ENCODE data around the gene RAC2. TPM values are rescaled to one million over a fixed set of nuclear protein-coding genes. Genes with fewer than 3 reads are reported as not detected.
A peak's percentile ranks its signal among the peaks of the same experiment; 100 is the strongest.

Gene RAC2
- total RNA-seq, 6 donors from 2014 or later: 22.1 to 126 (median 65.2) TPM

DNA sequence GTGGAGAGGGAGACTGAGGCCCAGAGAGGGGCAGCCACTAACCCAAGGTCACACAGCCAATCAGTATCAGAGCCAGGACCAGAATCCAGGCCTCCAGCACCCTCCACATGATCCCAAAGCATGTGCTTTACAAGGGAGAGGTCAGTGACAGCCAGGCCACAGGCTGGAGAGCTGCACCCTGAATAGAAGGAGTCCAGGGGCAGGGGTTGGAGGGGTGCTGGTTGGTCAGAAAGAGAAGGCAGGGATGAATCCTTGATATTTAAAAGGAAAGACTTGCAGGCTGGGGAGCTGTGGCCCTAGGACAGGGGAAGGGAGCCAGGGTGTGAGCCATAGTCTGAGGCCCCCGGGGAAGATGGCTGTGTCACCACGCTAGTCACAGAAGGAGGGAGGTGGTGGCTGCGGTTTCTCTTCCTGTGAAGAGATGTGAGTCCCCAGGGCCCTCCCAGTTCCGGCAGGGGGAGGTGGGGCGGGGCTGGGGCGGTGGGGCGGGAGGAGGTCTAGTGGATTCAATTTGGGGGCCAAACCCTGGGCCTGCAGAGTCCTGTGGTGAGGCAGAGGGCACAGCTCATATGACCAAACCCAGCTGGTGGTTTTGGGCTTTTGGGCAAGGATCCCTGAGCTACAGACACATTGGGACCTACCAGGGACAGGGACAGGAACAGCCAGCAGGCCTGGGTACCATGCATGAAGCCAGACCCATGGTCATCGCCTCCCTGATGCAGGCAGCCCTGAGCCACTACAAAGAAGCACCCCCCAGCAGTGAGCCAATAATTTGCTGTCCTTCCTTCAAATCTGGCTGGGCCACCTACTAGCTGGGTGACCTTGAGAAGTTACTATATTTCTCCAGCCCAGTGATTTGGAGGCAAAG is 14.0 kb downstream of the RAC2 start:
- Histone ChIP-seq H3K27ac (peak overlapping the region; percentile 75 to 88 (median 81)), H3K36me3 (no peaks in the 10 kb centered on the region), H3K9me3 (no peaks in the 10 kb centered on the region), H3K4me3 (no peak overlapping the region), H3K27me3 (no peaks in the 10 kb centered on the region), H3K4me1 (peaks cover 8 to 40% (median 27%) of the 10 kb centered on the region in 4 donors)
- TF ChIP-seq, protein P1, sequence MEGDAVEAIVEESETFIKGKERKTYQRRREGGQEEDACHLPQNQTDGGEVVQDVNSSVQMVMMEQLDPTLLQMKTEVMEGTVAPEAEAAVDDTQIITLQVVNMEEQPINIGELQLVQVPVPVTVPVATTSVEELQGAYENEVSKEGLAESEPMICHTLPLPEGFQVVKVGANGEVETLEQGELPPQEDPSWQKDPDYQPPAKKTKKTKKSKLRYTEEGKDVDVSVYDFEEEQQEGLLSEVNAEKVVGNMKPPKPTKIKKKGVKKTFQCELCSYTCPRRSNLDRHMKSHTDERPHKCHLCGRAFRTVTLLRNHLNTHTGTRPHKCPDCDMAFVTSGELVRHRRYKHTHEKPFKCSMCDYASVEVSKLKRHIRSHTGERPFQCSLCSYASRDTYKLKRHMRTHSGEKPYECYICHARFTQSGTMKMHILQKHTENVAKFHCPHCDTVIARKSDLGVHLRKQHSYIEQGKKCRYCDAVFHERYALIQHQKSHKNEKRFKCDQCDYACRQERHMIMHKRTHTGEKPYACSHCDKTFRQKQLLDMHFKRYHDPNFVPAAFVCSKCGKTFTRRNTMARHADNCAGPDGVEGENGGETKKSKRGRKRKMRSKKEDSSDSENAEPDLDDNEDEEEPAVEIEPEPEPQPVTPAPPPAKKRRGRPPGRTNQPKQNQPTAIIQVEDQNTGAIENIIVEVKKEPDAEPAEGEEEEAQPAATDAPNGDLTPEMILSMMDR (IDR thresholded peaks at IDR 0.05): no peak
- peak in 1 of 2 donors; percentile 28 for TF ChIP-seq POLR2AphosphoS5 (IDR thresholded peaks at IDR 0.05)
- TF ChIP-seq POLR2A (IDR thresholded peaks at IDR 0.05): no peak
- DNase-seq (peak in 1 of 2 donors; percentile 86), ATAC-seq (ENCODE audit: low FRiP score in 2 of 2) (peak; percentile 67 to 68)
- WGBS, 2 donors: 33 to 47% methylated on average over 3 to 4 of the region's 8 CpGs

DNA sequence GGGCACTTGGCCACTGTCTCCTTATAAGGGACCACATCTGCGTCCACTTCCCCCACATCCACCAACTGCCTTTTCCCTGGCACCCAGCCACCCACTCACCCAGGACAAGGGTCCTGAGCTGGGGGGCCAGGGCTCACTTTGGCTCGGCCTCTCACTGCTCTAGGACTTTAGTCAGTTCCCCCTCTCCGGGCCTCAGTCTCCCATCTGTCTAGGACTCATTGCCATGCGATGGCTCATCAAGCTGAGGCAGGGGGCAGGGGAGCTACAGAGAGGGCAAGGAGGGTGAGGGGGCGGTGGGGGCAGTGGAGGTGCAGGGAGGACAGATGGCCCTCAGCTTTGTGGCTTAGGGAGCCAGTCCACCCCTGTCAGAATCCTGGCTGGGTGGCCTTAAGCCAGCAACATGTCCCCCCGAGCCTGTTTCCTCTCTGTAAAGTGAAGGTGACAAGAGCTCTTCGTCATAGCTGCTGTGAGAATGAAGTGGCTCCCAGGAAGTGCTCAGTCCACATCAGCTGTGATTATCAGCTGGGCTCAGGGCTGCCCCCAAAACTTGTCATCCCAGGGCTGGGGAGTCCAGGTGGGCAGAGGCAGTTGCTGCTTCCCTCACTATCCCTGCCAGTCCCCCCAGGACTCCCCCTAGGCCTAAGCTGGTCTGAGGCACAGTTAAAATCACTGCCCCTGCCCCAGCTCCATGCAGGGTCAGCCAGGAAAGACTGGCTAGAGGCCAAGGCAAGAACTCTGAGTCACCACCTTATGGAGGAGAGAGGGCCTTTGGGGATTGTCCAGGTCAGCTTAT is 14.9 kb downstream of the RAC2 start:
- ATAC-seq (ENCODE audit: low FRiP score in 2 of 2) (peak in 1 of 2 donors; percentile 3), DNase-seq (no peak)
- TF ChIP-seq, protein P1 (IDR thresholded peaks at IDR 0.05): no peak
- TF ChIP-seq EP300 (IDR thresholded peaks at IDR 0.05) (no peak), POLR2AphosphoS5 (IDR thresholded peaks at IDR 0.05) (no peak), POLR2A (IDR thresholded peaks at IDR 0.05) (no peak)
- 44 to 71% methylated on average over 4 to 6 of the region's 7 CpGs for WGBS, 2 donors
- Histone ChIP-seq H3K4me3 (no peak overlapping the region), H3K27me3 (no peaks in the 10 kb centered on the region), H3K27ac (peak overlapping the region; percentile 75 to 88 (median 81)), H3K4me1 (peaks cover 8 to 40% (median 25%) of the 10 kb centered on the region in 4 donors), H3K9me3 (no peaks in the 10 kb centered on the region), H3K36me3 (no peaks in the 10 kb centered on the region)

DNA sequence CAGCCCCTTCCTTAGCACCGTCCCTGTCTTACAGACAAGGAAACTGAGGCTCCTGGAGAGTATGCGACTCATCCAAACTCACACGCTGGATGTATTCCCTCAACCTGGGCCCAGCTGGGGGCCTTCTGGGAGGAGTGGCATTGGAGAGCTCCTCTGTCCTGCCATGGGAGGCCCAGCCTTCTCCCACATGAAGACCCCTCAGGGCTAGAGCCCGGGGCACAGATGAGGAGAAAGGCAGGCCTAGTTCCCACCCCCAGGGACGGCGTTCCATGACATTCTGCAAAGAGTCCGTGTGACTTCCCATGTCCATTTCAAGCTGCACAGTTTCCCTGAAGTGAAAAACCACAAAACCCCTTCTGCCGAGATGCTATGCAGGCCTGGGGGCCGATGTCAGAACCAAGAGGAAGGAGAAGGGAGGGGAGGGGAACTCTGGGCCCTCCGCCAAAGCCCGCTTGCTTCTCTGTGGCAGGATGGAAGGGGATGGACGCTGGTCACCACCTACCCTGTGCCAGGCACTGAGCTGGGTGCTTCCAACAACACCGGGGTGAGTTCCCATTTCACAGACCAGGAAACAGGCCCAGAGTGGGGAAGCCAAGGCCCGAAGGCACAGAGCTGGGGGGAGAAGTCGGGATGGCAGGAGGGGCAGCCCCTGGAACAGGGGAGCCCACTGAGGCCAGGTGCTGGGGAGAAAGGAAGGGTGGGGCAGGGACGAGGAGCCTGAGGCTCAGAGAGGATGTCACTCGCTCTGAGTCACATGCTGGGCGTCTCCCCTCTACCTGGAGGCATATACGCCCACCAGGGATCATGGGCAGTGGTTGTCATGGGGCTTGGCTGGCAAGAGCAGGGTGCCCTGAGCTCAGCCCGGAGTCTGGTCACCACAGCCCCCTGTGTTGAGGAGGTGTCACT is 15.7 kb downstream of the RAC2 start:
- Histone ChIP-seq H3K9me3 (no peaks in the 10 kb centered on the region), H3K27me3 (no peaks in the 10 kb centered on the region), H3K4me1 (peaks cover 8 to 40% (median 25%) of the 10 kb centered on the region in 4 donors), H3K36me3 (no peaks in the 10 kb centered on the region), H3K27ac (peak overlapping the region; percentile 75 to 88 (median 81)), H3K4me3 (no peak overlapping the region)
- 44 to 48% methylated on average over 11 to 19 of the region's 20 CpGs for WGBS, 2 donors
- peak in 1 of 2 donors; percentile 26 for ATAC-seq (ENCODE audit: low FRiP score in 2 of 2)
- TF ChIP-seq POLR2AphosphoS5 (IDR thresholded peaks at IDR 0.05) (no peak), POLR2A (IDR thresholded peaks at IDR 0.05) (no peak), EP300 (IDR thresholded peaks at IDR 0.05) (no peak)
- peak in 1 of 2 donors; percentile 54 for DNase-seq

DNA sequence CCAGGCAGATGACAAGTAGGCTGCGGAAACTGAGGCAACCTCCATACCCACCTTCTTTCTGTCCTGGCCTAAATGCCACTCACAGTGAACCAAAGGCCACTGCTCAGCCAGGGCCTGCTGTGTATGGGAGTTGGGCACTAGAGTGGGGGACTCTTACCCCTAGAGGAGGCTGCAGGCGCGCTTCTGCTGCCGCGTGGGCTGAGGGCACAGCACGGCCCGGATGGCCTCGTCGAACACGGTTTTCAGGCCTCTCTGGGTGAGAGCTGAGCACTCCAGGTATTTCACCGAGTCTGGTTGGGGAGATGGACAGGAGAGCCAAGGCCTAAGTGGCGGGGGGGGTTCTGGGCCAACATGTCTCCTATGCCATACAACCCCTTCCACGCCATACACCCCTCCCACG is 17.6 kb downstream of the RAC2 start:
- Histone ChIP-seq H3K4me3 (no peak overlapping the region), H3K36me3 (no peaks in the 10 kb centered on the region), H3K27ac (no peak overlapping the region), H3K4me1 (peaks cover 8 to 35% (median 25%) of the 10 kb centered on the region in 4 donors), H3K27me3 (no peaks in the 10 kb centered on the region), H3K9me3 (no peaks in the 10 kb centered on the region)
- TF ChIP-seq POLR2A (IDR thresholded peaks at IDR 0.05) (no peak), EP300 (IDR thresholded peaks at IDR 0.05) (no peak), POLR2AphosphoS5 (IDR thresholded peaks at IDR 0.05) (no peak)
- TF ChIP-seq, protein P1 (IDR thresholded peaks at IDR 0.05): no peak
- DNase-seq: no peak
- WGBS, 2 donors: 91 to 93% methylated on average over 14 of the region's 14 CpGs
- no peak for ATAC-seq (ENCODE audit: low FRiP score in 2 of 2)
